PC-3 (cell line): Measurements from ENCODE around the gene TPK1. TPM values are rescaled to one million over a fixed set of nuclear protein-coding genes. Genes with fewer than 3 reads are reported as not detected.

Experiments used
- ATAC-seq: fragments of 200-7000 bp; cut with Tn5 transposase; 2 replicates; pipeline ENCODE4 v1.9.1; 2020; ENCODE audit warnings: mild to moderate bottlenecking, moderate library complexity
- BruUV-seq: library from RNA; stranded (reverse); fragments of 400-500 nt; replicated peaks from 2 replicates; lab custom pipeline; 2021; lab: Mats Ljungman, UMichigan
- CTCF ChIA-PET: fragments of 300-600 bp; sonication (Branson Sonifier 250); formaldehyde crosslinking; loops from one replicate; lab custom pipeline; 2022; ENCODE audit warnings: antibody characterized with exemption; lab: Charles Lee
- POLR2A ChIA-PET: fragments of 300-600 bp; sonication (Branson Sonifier 250); formaldehyde crosslinking; loops from one replicate; lab custom pipeline; 2022; ENCODE audit warnings: antibody characterized with exemption; ENCODE audit not compliant: unreplicated experiment; lab: Charles Lee
- DNase-seq: peaks from one replicate; pipeline ENCODE4 v3.0.0-alpha.2; 2015
- H2AFZ ChIP-seq: fragments of 300-600 bp; sonication (generic); 2 replicates; pipeline ENCODE4 v1.6.0; 2016; ENCODE audit warnings: antibody characterized with exemption, low read length
- H3F3A ChIP-seq: fragments of 300-600 bp; sonication (generic); one replicate; pipeline ENCODE4 v1.6.0; 2017; ENCODE audit warnings: antibody characterized with exemption, low read length, control low read depth, mild to moderate bottlenecking; ENCODE audit not compliant: unreplicated experiment
- H3K27ac ChIP-seq: fragments of 300-600 bp; sonication (generic); 2 replicates; pipeline ENCODE4 v1.5.1; 2016; ENCODE audit warnings: mild to moderate bottlenecking, low read length
- H3K27me3 ChIP-seq: fragments of 300-600 bp; sonication (generic); 2 replicates; pipeline ENCODE4 v1.6.1; 2016; ENCODE audit warnings: low read length, mixed read lengths
- H3K36me3 ChIP-seq: fragments of 300-600 bp; sonication (generic); 2 replicates; pipeline ENCODE4 v1.6.1; 2016; ENCODE audit warnings: low read depth, mixed run types, low read length, mixed read lengths
- H3K4me1 ChIP-seq: fragments of 300-600 bp; sonication (generic); 2 replicates; pipeline ENCODE4 v1.5.1; 2016; ENCODE audit warnings: low read length; ENCODE audit not compliant: insufficient read depth
- H3K4me2 ChIP-seq: fragments of 300-600 bp; sonication (generic); 2 replicates; pipeline ENCODE4 v1.6.0; 2016; ENCODE audit warnings: low read length
- H3K4me3 ChIP-seq: fragments of 300-600 bp; sonication (generic); 2 replicates; pipeline ENCODE4 v1.5.1; 2016; ENCODE audit warnings: mild to moderate bottlenecking, low read length, mixed read lengths
- H3K79me2 ChIP-seq: fragments of 300-600 bp; sonication (generic); 2 replicates; pipeline ENCODE4 v1.6.1; 2017; ENCODE audit warnings: low read length, mixed read lengths
- H3K9ac ChIP-seq: fragments of 300-600 bp; sonication (generic); 2 replicates; pipeline ENCODE4 v1.6.0; 2016; ENCODE audit warnings: mild to moderate bottlenecking, low read length
- H3K9me2 ChIP-seq: fragments of 300-600 bp; sonication (generic); replicated peaks from 2 replicates; pipeline ENCODE4 v1.6.1; 2016; ENCODE audit warnings: mixed run types, low read length, mixed read lengths
- H3K9me3 ChIP-seq: fragments of 300-600 bp; sonication (generic); 2 replicates; pipeline ENCODE4 v1.6.1; 2016; ENCODE audit warnings: low read length, mixed read lengths
- H4K20me1 ChIP-seq: fragments of 300-600 bp; sonication (generic); 2 replicates; pipeline ENCODE4 v1.6.1; 2016; ENCODE audit warnings: low read length, mixed read lengths
- CTCF ChIP-seq: fragments of 300-600 bp; sonication (generic); conservative IDR thresholded peaks from 2 replicates; pipeline ENCODE4 v1.5.1; 2017; ENCODE audit warnings: antibody characterized with exemption, low read depth, mild to moderate bottlenecking, low read length
- EZH2 ChIP-seq: fragments of 300-600 bp; sonication (generic); IDR thresholded peaks from one replicate; pipeline ENCODE4 v1.6.1; 2017; ENCODE audit warnings: antibody characterized with exemption, mild to moderate bottlenecking, low read length; ENCODE audit not compliant: unreplicated experiment
- EZH2phosphoT487 ChIP-seq: fragments of 300-600 bp; sonication (generic); IDR thresholded peaks from 2 replicates; pipeline ENCODE4 v1.6.1; 2018; ENCODE audit warnings: mild to moderate bottlenecking, antibody characterized with exemption, low read length, borderline replicate concordance
- intact Hi-C: fragments of 100-400 bp; cut with micrococcal nuclease; formaldehyde crosslinking; loops from 2 replicates; pipeline ENCODE4 v1.9.0; 2023
- total RNA-seq: library from RNA; depleted of rRNA; stranded (reverse); fragments of >200 nt; gene quantifications from 2 replicates; pipeline ENCODE4 v1.2.3, GENCODE V29; 2014

TPK1 gene
- total RNA-seq, 1 experiment from 2014 or later, result 4.5 TPM

GRCh38 chr7:144503215-144503614 lies 332.6 kb downstream of the TPK1 start:
- no peaks in the 10 kb centered on the region for H3K4me1 ChIP-seq
- intact Hi-C loops, result no loop called here

DNA sequence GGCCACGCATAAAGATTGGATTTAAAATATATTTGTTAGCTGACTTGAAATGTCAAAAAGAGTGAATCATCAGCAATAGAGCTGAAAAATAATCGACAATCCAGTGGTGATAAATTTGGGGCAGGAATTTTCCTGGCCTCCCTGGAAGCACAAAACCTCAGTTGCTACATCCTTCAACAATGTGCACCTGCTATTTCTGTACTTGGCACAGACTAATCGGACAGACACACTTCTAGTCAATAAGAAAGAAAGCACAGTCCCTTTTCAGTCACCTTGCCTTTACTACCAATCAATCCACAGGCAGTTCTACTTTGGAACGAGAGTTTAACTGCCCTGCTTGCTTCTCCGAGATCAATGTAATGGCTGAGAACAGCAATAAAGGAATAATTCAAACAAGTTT lies 335.6 kb downstream of the TPK1 start:
- BruUV-seq, result no TSS peak
- Histone ChIP-seq H3K4me1 (no peaks in the 10 kb centered on the region), H3K27me3 (0 out of 2 replicates have a peak, but pooled peaks cover 13% of the 10 kb centered on the region), H3K79me2 (no peaks in the 10 kb centered on the region), H3K9me2 (no peaks in the 10 kb centered on the region), H2AFZ (no peak overlapping the region), H3K27ac (no peak overlapping the region), H3F3A (no peaks in the 10 kb centered on the region), H4K20me1 (no peaks in the 10 kb centered on the region), H3K4me2 (no peak overlapping the region), H3K9me3 (no peaks in the 10 kb centered on the region), H3K4me3 (no peak overlapping the region), H3K36me3 (no peaks in the 10 kb centered on the region), H3K9ac (no peak overlapping the region)
- ChIA-PET CTCF (no interaction called here), POLR2A (no interaction called here)
- DNase-seq, result no peak
- intact Hi-C loops, result no loop called here
- ATAC-seq, result no peak
- TF ChIP-seq EZH2, result no peak
- no peak for TF ChIP-seq EZH2phosphoT487
- no peak for TF ChIP-seq CTCF

More at GRCh38 chr7:144503215-144503614, 332.6 kb downstream of the TPK1 start:
- Histone ChIP-seq H3F3A (no peaks in the 10 kb centered on the region), H2AFZ (no peak overlapping the region), H4K20me1 (no peaks in the 10 kb centered on the region), H3K27ac (no peak overlapping the region), H3K36me3 (no peaks in the 10 kb centered on the region), H3K9ac (no peak overlapping the region), H3K79me2 (no peaks in the 10 kb centered on the region), H3K9me3 (no peaks in the 10 kb centered on the region), H3K9me2 (no peaks in the 10 kb centered on the region), H3K27me3 (0 out of 2 replicates have a peak, but pooled peaks cover 13% of the 10 kb centered on the region), H3K4me2 (no peak overlapping the region), H3K4me3 (no peak overlapping the region)
- CTCF ChIA-PET, result interaction anchor here (0.6 kb wide), 1 partner anchor 12 kb away, joined by 3 read pairs; no protein-coding TSS in a partner anchor
- no peak for DNase-seq
- no peak for TF ChIP-seq EZH2phosphoT487
- no peak for TF ChIP-seq EZH2
- no peak for TF ChIP-seq CTCF
- no TSS peak for BruUV-seq
- POLR2A ChIA-PET, result no interaction called here
- no peak for ATAC-seq

GRCh38 chr7:144497282-144497681 lies 338.6 kb downstream of the TPK1 start:
- H3K36me3 ChIP-seq, result no peaks in the 10 kb centered on the region
- H3K9ac ChIP-seq, result no peak overlapping the region
- POLR2A ChIA-PET, result no interaction called here
- no peak for ATAC-seq
- no TSS peak for BruUV-seq
- H3K9me3 ChIP-seq, result no peaks in the 10 kb centered on the region
- H3K4me2 ChIP-seq, result no peak overlapping the region
- H3K4me1 ChIP-seq, result no peaks in the 10 kb centered on the region
- H3F3A ChIP-seq, result no peaks in the 10 kb centered on the region
- 0 out of 2 replicates have a peak, but pooled peaks cover 13% of the 10 kb centered on the region for H3K27me3 ChIP-seq
- H3K4me3 ChIP-seq, result no peak overlapping the region
- no peaks in the 10 kb centered on the region for H3K79me2 ChIP-seq
- no peak for TF ChIP-seq EZH2phosphoT487
- TF ChIP-seq CTCF, result no peak
- no peak for TF ChIP-seq EZH2
- no peak overlapping the region for H2AFZ ChIP-seq
- H3K9me2 ChIP-seq, result no peaks in the 10 kb centered on the region
- no peak for DNase-seq
- H3K27ac ChIP-seq, result no peak overlapping the region
- no peaks in the 10 kb centered on the region for H4K20me1 ChIP-seq
- intact Hi-C loops, result no loop called here
- CTCF ChIA-PET, result no interaction called here
